ENCODE data around the gene WFDC10A. TPM values are rescaled to one million over a fixed set of nuclear protein-coding genes. Genes with fewer than 3 reads are reported as not detected.

WFDC10A gene
- total and polyA plus RNA-seq, 9 of the 15 experiments (the other 6 are each of a cell fraction or from before 2014, with no cell fraction given), result not detected

DNA sequence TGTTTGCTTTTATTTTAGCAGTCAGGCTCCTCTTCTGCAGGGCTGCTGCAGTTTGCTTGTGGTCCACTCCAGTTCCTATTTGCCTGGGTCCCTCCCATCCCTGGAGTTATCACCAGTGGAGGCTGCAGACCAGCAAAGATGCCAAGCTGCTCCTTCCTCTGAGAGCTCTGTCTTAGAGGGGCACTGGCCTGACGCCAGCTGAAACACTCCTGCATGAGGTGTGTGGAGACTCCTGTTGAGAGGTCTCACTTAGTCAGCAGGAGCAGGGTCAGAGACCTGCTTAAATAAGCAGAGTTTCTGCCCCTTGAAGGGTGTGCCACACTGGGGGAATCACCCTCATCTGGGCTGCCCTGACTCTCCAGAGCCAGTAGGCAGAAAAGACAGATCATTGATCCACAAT lies 34.3 kb upstream of the WFDC10A start:
- ChIA-PET POLR2A (no interaction called here), CTCF (ENCODE audit: low intra/inter-chr PET ratio) (interaction anchor here (3.5 kb wide), 1 partner anchor 176 kb away, joined by 29 read pairs; no protein-coding TSS in a partner anchor)
- intact Hi-C loops (cut with micrococcal nuclease) (no loop called here), in situ Hi-C loops (cut with MboI) (no loop called here)
- H3K27ac ChIP-seq (ENCODE audit: extremely low read depth, low read depth, low read length), result no peak overlapping the region
- no peak for ATAC-seq
- no peak overlapping the region for H3K9ac ChIP-seq (ENCODE audit: insufficient read depth in 1 of 2, low read depth in 2 of 2, low read length in 2 of 2)
- no peak overlapping the region for H2AFZ ChIP-seq (ENCODE audit: low read depth, low read length)
- TF ChIP-seq ZNF764 (CRISPR knock-in tag; IDR thresholded peaks at IDR 0.05; ENCODE audit: low read depth), result no peak
- TF ChIP-seq MCM5 (IDR thresholded peaks at IDR 0.05; ENCODE audit: low read depth), result no peak
- TF ChIP-seq CHD2 (IDR thresholded peaks at IDR 0.05; ENCODE audit: low read depth, low read length), result no peak
- TF ChIP-seq, protein P1, sequence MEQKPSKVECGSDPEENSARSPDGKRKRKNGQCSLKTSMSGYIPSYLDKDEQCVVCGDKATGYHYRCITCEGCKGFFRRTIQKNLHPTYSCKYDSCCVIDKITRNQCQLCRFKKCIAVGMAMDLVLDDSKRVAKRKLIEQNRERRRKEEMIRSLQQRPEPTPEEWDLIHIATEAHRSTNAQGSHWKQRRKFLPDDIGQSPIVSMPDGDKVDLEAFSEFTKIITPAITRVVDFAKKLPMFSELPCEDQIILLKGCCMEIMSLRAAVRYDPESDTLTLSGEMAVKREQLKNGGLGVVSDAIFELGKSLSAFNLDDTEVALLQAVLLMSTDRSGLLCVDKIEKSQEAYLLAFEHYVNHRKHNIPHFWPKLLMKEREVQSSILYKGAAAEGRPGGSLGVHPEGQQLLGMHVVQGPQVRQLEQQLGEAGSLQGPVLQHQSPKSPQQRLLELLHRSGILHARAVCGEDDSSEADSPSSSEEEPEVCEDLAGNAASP (IDR thresholded peaks at IDR 0.05), result no peak
- TF ChIP-seq, protein P2, sequence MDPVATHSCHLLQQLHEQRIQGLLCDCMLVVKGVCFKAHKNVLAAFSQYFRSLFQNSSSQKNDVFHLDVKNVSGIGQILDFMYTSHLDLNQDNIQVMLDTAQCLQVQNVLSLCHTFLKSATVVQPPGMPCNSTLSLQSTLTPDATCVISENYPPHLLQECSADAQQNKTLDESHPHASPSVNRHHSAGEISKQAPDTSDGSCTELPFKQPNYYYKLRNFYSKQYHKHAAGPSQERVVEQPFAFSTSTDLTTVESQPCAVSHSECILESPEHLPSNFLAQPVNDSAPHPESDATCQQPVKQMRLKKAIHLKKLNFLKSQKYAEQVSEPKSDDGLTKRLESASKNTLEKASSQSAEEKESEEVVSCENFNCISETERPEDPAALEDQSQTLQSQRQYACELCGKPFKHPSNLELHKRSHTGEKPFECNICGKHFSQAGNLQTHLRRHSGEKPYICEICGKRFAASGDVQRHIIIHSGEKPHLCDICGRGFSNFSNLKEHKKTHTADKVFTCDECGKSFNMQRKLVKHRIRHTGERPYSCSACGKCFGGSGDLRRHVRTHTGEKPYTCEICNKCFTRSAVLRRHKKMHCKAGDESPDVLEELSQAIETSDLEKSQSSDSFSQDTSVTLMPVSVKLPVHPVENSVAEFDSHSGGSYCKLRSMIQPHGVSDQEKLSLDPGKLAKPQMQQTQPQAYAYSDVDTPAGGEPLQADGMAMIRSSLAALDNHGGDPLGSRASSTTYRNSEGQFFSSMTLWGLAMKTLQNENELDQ (CRISPR knock-in tag; IDR thresholded peaks at IDR 0.05; ENCODE audit: borderline replicate concordance), result no peak
- no peak for TF ChIP-seq GTF2A2 (tag; IDR thresholded peaks at IDR 0.05)
- TF ChIP-seq E2F3 (CRISPR knock-in tag; IDR thresholded peaks at IDR 0.05), result no peak
- no peak for TF ChIP-seq NBN (IDR thresholded peaks at IDR 0.05; ENCODE audit: low read depth)
- TF ChIP-seq KLF16 (IDR thresholded peaks at IDR 0.05), result no peak
- no peak for TF ChIP-seq U2AF2 (optimal IDR thresholded peaks at IDR 0.05; ENCODE audit: low read depth, low read length)
- no peak for TF ChIP-seq ZNF121 (CRISPR knock-in tag; conservative IDR thresholded peaks at IDR 0.05)
- TF ChIP-seq ID3 (CRISPR knock-in tag; IDR thresholded peaks at IDR 0.05), result no peak
- no peak for TF ChIP-seq ID3 (tag; IDR thresholded peaks at IDR 0.05)
- no peak for TF ChIP-seq BHLHE40 (IDR thresholded peaks at IDR 0.05; ENCODE audit: low read length)
- no peak for TF ChIP-seq BRD4 (IDR thresholded peaks at IDR 0.05)
- TF ChIP-seq, protein P3, sequence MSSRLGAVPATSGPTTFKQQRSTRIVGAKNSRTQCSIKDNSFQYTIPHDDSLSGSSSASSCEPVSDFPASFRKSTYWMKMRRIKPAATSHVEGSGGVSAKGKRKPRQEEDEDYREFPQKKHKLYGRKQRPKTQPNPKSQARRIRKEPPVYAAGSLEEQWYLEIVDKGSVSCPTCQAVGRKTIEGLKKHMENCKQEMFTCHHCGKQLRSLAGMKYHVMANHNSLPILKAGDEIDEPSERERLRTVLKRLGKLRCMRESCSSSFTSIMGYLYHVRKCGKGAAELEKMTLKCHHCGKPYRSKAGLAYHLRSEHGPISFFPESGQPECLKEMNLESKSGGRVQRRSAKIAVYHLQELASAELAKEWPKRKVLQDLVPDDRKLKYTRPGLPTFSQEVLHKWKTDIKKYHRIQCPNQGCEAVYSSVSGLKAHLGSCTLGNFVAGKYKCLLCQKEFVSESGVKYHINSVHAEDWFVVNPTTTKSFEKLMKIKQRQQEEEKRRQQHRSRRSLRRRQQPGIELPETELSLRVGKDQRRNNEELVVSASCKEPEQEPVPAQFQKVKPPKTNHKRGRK (tag; IDR thresholded peaks at IDR 0.05), result no peak
- TF ChIP-seq HNRNPK (IDR thresholded peaks at IDR 0.05; ENCODE audit: low read depth, low read length, poor library complexity, severe bottlenecking), result no peak
- no peak for TF ChIP-seq MTA1 (IDR thresholded peaks at IDR 0.05; ENCODE audit: borderline replicate concordance)
- no peak for TF ChIP-seq BRF1 (IDR thresholded peaks at IDR 0.05; ENCODE audit: borderline replicate concordance, extremely low read depth, insufficient read length)
- TF ChIP-seq SAFB2 (IDR thresholded peaks at IDR 0.05; ENCODE audit: borderline replicate concordance, low read depth, low read length, severe bottlenecking), result no peak
- no peaks in the 10 kb centered on the region for H3K27me3 ChIP-seq (ENCODE audit: control insufficient read depth in 2 of 2, insufficient read depth in 2 of 2, low read length in 2 of 2)
- no peak for FAIRE-seq
- no peaks in the 10 kb centered on the region for H3K4me1 ChIP-seq (replicated peaks in 1 of 2; ENCODE audit: control insufficient read depth in 2 of 2, insufficient read depth in 2 of 2, low read length in 2 of 2)
- WGBS (ENCODE audit: insufficient coverage, low coverage, missing lambda C conversion rate), result 0% methylated on average over 1 of the region's 1 CpG
- no TSS peak for BruUV-seq (replicated peaks)
- H3K4me3 ChIP-seq, result no peak overlapping the region
- no peaks in the 10 kb centered on the region for H3K36me3 ChIP-seq (ENCODE audit: control insufficient read depth, insufficient read depth, low read length)
- no peaks in the 10 kb centered on the region for H4K20me1 ChIP-seq (replicated peaks; ENCODE audit: control insufficient read depth, insufficient read depth, low read length)
- no peaks in the 10 kb centered on the region for H3K79me2 ChIP-seq (ENCODE audit: control insufficient read depth, insufficient read depth, low read length)
- DNase-seq (ENCODE audit: extremely low read depth in 1 of 4, low spot score in 3 of 4), result no peak
- H3K4me2 ChIP-seq (ENCODE audit: insufficient read depth, low read length), result no peak overlapping the region
- no peaks in the 10 kb centered on the region for H3K9me1 ChIP-seq (ENCODE audit: control insufficient read depth, insufficient read depth, low read length)
- no peaks in the 10 kb centered on the region for H3K9me3 ChIP-seq (replicated peaks; ENCODE audit: control insufficient read depth, insufficient read depth, low read depth, low read length)

All from K562 (cell line).